Ascending aorta (tissue), 2 donors: ENCODE results near the gene SART1. TPM values are rescaled to one million over a fixed set of nuclear protein-coding genes. Genes with fewer than 3 reads are reported as not detected.

Experiments used
- DNase-seq, 2 donors: peaks; one replicate each; pipeline ENCODE4 v3.0.0-alpha.2; 2019; ENCODE audit warnings: low spot score in 2 of 2
- H3K27ac ChIP-seq, 2 donors: fragments of 200-600 bp; sonication (generic); one replicate each; pipeline ENCODE4 v1.5.1; 2016 to 2017; ENCODE audit warnings: mild to moderate bottlenecking in 1 of 2
- H3K27me3 ChIP-seq: fragments of 200-600 bp; sonication (generic); one replicate; pipeline ENCODE4 v1.5.1; 2017
- H3K36me3 ChIP-seq, 2 donors: fragments of 200-600 bp; sonication (generic); one replicate each; pipeline ENCODE4 v1.5.1; 2016
- H3K4me1 ChIP-seq, 2 donors: fragments of 200-600 bp; sonication (generic); one replicate each; pipeline ENCODE4 v1.5.1; 2016 to 2017; ENCODE audit warnings: mild to moderate bottlenecking in 1 of 2
- H3K4me3 ChIP-seq, 2 donors: fragments of 200-600 bp; sonication (generic); one replicate each; pipeline ENCODE4 v1.5.1; 2016 to 2017; ENCODE audit warnings: mild to moderate bottlenecking in 1 of 2
- H3K9me3 ChIP-seq, 2 donors: fragments of 200-600 bp; sonication (generic); one replicate each; pipeline ENCODE4 v1.5.1; 2016
- CTCF ChIP-seq, 3 experiments: fragments of 200-600 bp in 2 of 3; fragments of 450-650 bp in 1 of 3; sonication (generic) in 2 of 3; IDR thresholded peaks; one replicate each; pipeline ENCODE4 v1.5.1; 2016 to 2019; ENCODE audit warnings: antibody characterized with exemption in 3 of 3, mild to moderate bottlenecking in 1 of 3, moderate library complexity in 1 of 3
- intact Hi-C: fragments of 100-400 bp; cut with DNase I; formaldehyde crosslinking; loops from one replicate; pipeline ENCODE4 v1.15.1; 2023
- total RNA-seq: library from RNA; depleted of rRNA; stranded (reverse); fragments of >200 nt; gene quantifications from one replicate; pipeline ENCODE4 v1.1.0, GENCODE V29; 2016

SART1 gene
- total RNA-seq, 1 donor from 2014 or later: 28.4 TPM

- Histone ChIP-seq H3K4me3 (no peak overlapping the region), H3K36me3 (no peaks in the 10 kb centered on the region), H3K4me1 (no peaks in the 10 kb centered on the region), H3K27me3 (no peaks in the 10 kb centered on the region), H3K9me3 (no peaks in the 10 kb centered on the region), H3K27ac (no peak overlapping the region)
- intact Hi-C loops: no loop called here
- DNase-seq: no peak
- TF ChIP-seq CTCF (IDR thresholded peaks at IDR 0.05): no peak
Measured at GRCh38 chr11:65934014-65934413, 27.5 kb upstream of the SART1 start.

GRCh38 chr11:65937766-65938165, 23.8 kb upstream of the SART1 start:
- Histone ChIP-seq H3K4me1 (no peaks in the 10 kb centered on the region), H3K36me3 (no peaks in the 10 kb centered on the region), H3K27me3 (no peaks in the 10 kb centered on the region), H3K4me3 (no peak overlapping the region), H3K9me3 (no peaks in the 10 kb centered on the region), H3K27ac (no peak overlapping the region)
- intact Hi-C loops: no loop called here
- no peak for TF ChIP-seq CTCF (IDR thresholded peaks at IDR 0.05)
- no peak for DNase-seq

- no peak for DNase-seq
- no peak overlapping the region for H3K4me3 ChIP-seq
- no peaks in the 10 kb centered on the region for H3K9me3 ChIP-seq
- H3K4me1 ChIP-seq: no peaks in the 10 kb centered on the region
- no peaks in the 10 kb centered on the region for H3K27me3 ChIP-seq
- no peak for TF ChIP-seq CTCF (IDR thresholded peaks at IDR 0.05)
- no peak overlapping the region for H3K27ac ChIP-seq
- intact Hi-C loops: no loop called here
- H3K36me3 ChIP-seq: no peaks in the 10 kb centered on the region
Measured at GRCh38 chr11:65941720-65942310, 19.7 kb upstream of the SART1 start.

- DNase-seq: no peak
- no peak overlapping the region for H3K27ac ChIP-seq
- no peak for TF ChIP-seq CTCF (IDR thresholded peaks at IDR 0.05)
Measured at GRCh38 chr11:65942531-65942930, 19.0 kb upstream of the SART1 start.

GRCh38 chr11:65944191-65944590, 17.3 kb upstream of the SART1 start:
- Histone ChIP-seq H3K27me3 (no peaks in the 10 kb centered on the region), H3K36me3 (no peaks in the 10 kb centered on the region), H3K4me1 (no peaks in the 10 kb centered on the region), H3K9me3 (no peaks in the 10 kb centered on the region), H3K27ac (no peak overlapping the region), H3K4me3 (no peak overlapping the region)
- DNase-seq: no peak
- intact Hi-C loops: no loop called here
- TF ChIP-seq CTCF (IDR thresholded peaks at IDR 0.05): no peak

More at GRCh38 chr11:65942531-65942930, 19.0 kb upstream of the SART1 start:
- intact Hi-C loops: no loop called here
- Histone ChIP-seq H3K27me3 (no peaks in the 10 kb centered on the region), H3K9me3 (no peaks in the 10 kb centered on the region), H3K4me3 (no peak overlapping the region), H3K36me3 (no peaks in the 10 kb centered on the region), H3K4me1 (no peaks in the 10 kb centered on the region)

GRCh38 chr11:65944767-65945166, 16.8 kb upstream of the SART1 start:
- Histone ChIP-seq H3K4me1 (no peaks in the 10 kb centered on the region), H3K9me3 (no peaks in the 10 kb centered on the region), H3K27me3 (no peaks in the 10 kb centered on the region), H3K27ac (no peak overlapping the region), H3K4me3 (no peak overlapping the region), H3K36me3 (no peaks in the 10 kb centered on the region)
- intact Hi-C loops: no loop called here
- TF ChIP-seq CTCF (IDR thresholded peaks at IDR 0.05): no peak
- no peak for DNase-seq
